ENCODE measurements around the gene CS.

GRCh38 chr12:56296295-56296694 lies 3.8 kb downstream of the CS start:
- TF ChIP-seq CTCF (IDR thresholded peaks at IDR 0.05) (no peak), POLR2A (IDR thresholded peaks at IDR 0.05) (no peak)
